Measurements from ENCODE around the gene TPT1.
A peak's percentile ranks its signal among the peaks of the same experiment; 100 is the strongest.

TPT1 gene

DNA sequence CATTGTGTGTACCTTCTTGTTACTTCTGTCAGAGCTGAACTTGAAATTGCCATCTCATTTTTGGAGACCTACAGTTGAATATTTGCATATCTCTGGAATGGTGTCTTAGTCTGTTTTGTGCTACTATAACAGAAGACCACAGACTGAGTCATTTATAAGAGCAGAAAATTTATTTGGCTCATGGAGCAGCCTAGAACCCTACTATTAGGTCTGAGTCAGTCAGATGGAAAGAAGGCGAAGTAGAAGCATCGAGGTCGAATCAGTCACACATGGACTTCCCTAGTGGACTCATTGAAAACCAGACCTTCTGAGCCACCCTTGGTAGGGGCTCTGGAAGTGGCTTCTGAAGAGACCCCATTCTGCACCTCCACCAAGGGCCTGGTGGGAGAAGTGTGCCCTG lies 33.9 kb upstream of the TPT1 start:
- DNase-seq (ENCODE audit: insufficient read length, low spot score): no peak
- FAIRE-seq: no peak

DNA sequence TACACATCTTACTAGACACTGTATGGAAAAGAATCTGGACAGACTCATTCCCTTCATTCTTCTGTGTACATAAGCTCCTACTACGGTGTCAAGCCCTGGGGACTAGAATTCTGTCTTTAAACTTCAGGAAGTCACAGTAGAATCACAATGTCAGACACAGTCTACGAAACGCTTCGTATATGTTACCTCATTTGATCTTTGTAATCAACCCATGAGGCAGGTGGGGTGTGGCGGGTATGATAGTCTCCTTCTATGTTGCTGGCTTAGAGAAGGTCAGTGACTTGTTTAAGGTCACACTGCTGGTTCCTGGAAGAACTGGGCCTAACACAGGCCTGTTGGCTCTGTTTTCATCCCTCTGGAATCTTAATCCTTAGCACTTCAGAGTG lies 32.2 kb upstream of the TPT1 start:
- TF ChIP-seq POU2F2 (IDR thresholded peaks at IDR 0.05; ENCODE audit: low read depth, low read length) (no peak), POLR2A (IDR thresholded peaks at IDR 0.05; ENCODE audit: low read depth, low read length) (no peak), POLR2AphosphoS5 (IDR thresholded peaks at IDR 0.05; ENCODE audit: low read depth, low read length) (no peak), SPI1 (IDR thresholded peaks at IDR 0.05; ENCODE audit: low read depth, low read length) (no peak), PAX5 (IDR thresholded peaks at IDR 0.05; ENCODE audit: insufficient read depth, low read length, severe bottlenecking) (no peak), TAF1 (IDR thresholded peaks at IDR 0.05; ENCODE audit: low read depth, low read length) (no peak)
- FAIRE-seq: no peak

More for the DNA sequence above, 33.9 kb upstream of the TPT1 start:
- TF ChIP-seq POU2F2 (IDR thresholded peaks at IDR 0.05; ENCODE audit: low read depth, low read length): no peak

DNA sequence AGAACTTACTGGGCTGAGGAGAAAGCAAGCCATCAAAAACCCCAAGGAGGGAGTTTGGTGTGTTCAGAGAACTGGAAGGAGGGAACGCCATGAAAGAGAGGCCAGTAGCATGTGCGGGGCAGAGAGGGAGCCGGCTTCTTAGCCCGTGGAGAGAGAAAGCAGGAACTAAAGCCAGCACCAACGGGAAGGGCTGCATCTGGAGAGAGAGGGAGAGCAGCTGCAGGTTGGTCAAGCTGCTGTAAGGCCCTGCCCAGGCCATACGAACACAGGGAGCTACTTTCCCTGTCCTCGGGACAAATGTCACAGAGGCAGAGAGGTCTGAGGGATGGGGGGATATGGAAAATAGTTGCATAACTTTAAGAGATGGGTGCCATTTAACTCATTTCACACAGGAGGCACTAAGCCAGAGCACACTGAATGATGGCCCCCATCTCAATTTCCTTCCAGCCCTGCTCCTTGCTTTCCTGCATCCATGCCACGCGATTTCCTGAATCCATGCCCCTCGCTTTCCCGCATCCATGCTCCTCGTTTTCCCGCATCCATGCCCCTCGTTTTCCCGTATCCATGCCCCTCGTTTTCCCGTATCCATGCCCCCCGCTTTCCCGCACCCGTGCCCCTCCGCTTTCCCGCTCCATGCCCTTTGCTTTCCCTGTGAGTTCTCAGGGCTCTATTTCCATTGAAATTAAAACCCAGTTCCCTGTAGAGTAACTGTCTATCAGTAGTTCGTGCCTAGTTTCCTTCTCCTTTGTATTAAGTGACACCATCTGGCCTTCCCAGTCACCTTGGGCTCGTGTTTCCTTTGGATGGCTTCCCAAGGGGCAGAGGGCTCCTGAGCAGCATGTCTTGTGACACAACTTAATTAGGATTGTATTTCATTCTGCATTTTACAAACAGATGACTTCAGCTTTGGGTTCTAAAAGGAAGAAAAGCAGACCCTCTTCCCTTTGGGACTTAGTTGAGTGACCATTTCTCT lies 31.5 kb upstream of the TPT1 start:
- TF ChIP-seq POU2F2 (IDR thresholded peaks at IDR 0.05; ENCODE audit: low read depth, low read length): no peak
- TF ChIP-seq TAF1 (IDR thresholded peaks at IDR 0.05; ENCODE audit: low read depth, low read length): no peak
- TF ChIP-seq POLR2A (IDR thresholded peaks at IDR 0.05; ENCODE audit: low read depth, low read length): no peak
- TF ChIP-seq PAX5 (IDR thresholded peaks at IDR 0.05; ENCODE audit: insufficient read depth, low read length, severe bottlenecking): no peak
- no peak for TF ChIP-seq POLR2AphosphoS5 (IDR thresholded peaks at IDR 0.05; ENCODE audit: low read depth, low read length)
- TF ChIP-seq SPI1 (IDR thresholded peaks at IDR 0.05; ENCODE audit: low read depth, low read length): no peak
- DNase-seq (ENCODE audit: insufficient read length, low spot score): no peak
- FAIRE-seq: no peak

More for the DNA sequence above, 32.2 kb upstream of the TPT1 start:
- DNase-seq (ENCODE audit: insufficient read length, low spot score): no peak

DNA sequence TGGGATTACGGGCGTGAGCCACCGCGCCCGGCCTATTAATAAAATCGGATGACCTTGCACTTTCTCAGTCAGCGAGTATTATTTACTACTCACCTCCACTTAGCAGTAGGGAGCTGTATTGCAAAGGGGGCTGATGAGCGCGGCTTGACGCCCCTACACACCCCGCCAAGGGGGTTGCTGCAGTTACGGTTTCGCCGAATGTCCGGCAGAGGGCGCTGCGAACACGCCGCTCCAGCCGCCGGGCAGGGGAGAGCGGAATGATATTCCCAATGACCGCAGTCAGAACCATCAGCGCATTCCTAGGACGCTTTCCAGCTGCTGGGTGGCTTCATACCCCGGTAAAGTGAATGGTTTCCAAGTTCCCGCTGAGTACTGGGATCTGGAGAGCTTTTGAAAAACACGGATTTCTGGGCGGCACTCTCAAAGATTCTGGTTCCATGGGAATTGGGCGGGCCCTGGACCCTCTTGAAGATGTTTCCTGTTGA lies 30.0 kb upstream of the TPT1 start:
- no peak for TF ChIP-seq SPI1 (IDR thresholded peaks at IDR 0.05; ENCODE audit: low read depth, low read length)
- no peak for TF ChIP-seq POLR2AphosphoS5 (IDR thresholded peaks at IDR 0.05; ENCODE audit: low read depth, low read length)
- TF ChIP-seq TAF1 (IDR thresholded peaks at IDR 0.05; ENCODE audit: low read depth, low read length): no peak
- TF ChIP-seq POLR2A (IDR thresholded peaks at IDR 0.05; ENCODE audit: low read depth, low read length): no peak
- TF ChIP-seq POU2F2 (IDR thresholded peaks at IDR 0.05; ENCODE audit: low read depth, low read length): no peak
- no peak for TF ChIP-seq PAX5 (IDR thresholded peaks at IDR 0.05; ENCODE audit: insufficient read depth, low read length, severe bottlenecking)
- FAIRE-seq (peak; percentile 75), DNase-seq (ENCODE audit: insufficient read length, low spot score) (peak; percentile 58)

DNA sequence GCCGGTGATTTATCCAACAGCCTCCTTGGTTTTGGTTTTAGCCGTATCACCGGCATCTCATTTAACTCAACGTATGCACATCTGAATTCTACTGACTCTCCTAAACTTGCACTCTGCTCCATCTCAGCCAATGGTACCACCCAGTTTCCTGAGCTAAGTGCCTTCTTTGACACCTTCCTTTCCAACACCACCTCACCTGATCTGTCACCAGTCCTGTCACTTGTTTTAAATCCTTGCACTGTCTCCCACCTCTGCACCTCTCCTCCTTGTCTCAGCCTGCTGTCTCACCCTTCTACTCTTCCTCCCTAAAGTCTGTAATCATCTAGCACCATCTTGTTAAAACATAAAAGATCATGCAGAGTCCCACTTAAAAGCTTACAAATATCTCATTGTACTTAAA lies 28.1 kb upstream of the TPT1 start:
- DNase-seq (ENCODE audit: insufficient read length, low spot score): no peak
- FAIRE-seq: peak; percentile 43
- TF ChIP-seq POLR2AphosphoS5 (IDR thresholded peaks at IDR 0.05; ENCODE audit: low read depth, low read length) (no peak), POLR2A (IDR thresholded peaks at IDR 0.05; ENCODE audit: low read depth, low read length) (no peak), SPI1 (IDR thresholded peaks at IDR 0.05; ENCODE audit: low read depth, low read length) (no peak), PAX5 (IDR thresholded peaks at IDR 0.05; ENCODE audit: insufficient read depth, low read length, severe bottlenecking) (no peak), TAF1 (IDR thresholded peaks at IDR 0.05; ENCODE audit: low read depth, low read length) (no peak), POU2F2 (IDR thresholded peaks at IDR 0.05; ENCODE audit: low read depth, low read length) (no peak)

DNA sequence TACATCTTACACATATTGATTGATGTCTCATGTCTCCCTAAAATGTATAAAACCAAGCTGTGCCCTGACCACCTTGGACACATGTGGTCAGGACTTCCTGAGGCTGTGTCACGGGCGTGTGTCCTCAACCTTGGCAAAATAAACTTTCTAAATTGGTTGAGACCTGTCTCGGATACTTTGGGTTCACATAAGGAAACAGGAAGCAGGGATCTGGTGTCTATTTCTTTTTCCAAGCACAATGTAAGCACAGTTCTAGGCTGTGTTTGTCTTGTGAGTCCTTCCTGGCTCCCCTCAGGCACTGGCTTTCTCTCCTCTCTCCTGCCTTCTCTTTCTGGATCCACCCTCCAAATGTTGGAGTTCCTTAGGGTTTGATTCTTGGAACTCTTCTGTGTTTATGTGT lies 27.6 kb upstream of the TPT1 start:
- no peak for FAIRE-seq
- DNase-seq (ENCODE audit: insufficient read length, low spot score): no peak
- TF ChIP-seq POLR2A (IDR thresholded peaks at IDR 0.05; ENCODE audit: low read depth, low read length): no peak
- no peak for TF ChIP-seq SPI1 (IDR thresholded peaks at IDR 0.05; ENCODE audit: low read depth, low read length)
- TF ChIP-seq TAF1 (IDR thresholded peaks at IDR 0.05; ENCODE audit: low read depth, low read length): no peak
- no peak for TF ChIP-seq POU2F2 (IDR thresholded peaks at IDR 0.05; ENCODE audit: low read depth, low read length)
- no peak for TF ChIP-seq PAX5 (IDR thresholded peaks at IDR 0.05; ENCODE audit: insufficient read depth, low read length, severe bottlenecking)
- TF ChIP-seq POLR2AphosphoS5 (IDR thresholded peaks at IDR 0.05; ENCODE audit: low read depth, low read length): no peak

DNA sequence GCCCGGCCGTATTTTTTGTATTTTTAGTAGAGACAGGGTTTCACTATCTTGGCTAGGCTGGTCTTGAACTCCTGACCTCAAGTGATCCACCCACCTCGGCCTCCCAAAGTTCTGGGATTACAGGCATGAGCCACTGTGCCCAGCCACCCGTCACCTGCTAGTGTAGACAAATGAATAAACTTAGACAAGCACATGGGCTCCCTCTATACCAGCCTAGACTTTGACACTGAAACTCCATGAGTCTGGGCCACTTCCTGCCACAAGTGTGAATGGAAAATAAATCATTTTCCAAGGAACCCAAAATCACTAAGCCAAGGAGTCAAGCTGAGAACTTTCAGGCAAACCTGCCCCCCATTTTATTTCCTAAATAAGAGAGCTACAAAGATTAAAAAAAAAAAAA lies 27.0 kb upstream of the TPT1 start:
- TF ChIP-seq POLR2A (IDR thresholded peaks at IDR 0.05; ENCODE audit: low read depth, low read length): no peak
- TF ChIP-seq SPI1 (IDR thresholded peaks at IDR 0.05; ENCODE audit: low read depth, low read length): no peak
- TF ChIP-seq PAX5 (IDR thresholded peaks at IDR 0.05; ENCODE audit: insufficient read depth, low read length, severe bottlenecking): no peak
- no peak for TF ChIP-seq POU2F2 (IDR thresholded peaks at IDR 0.05; ENCODE audit: low read depth, low read length)
- no peak for TF ChIP-seq POLR2AphosphoS5 (IDR thresholded peaks at IDR 0.05; ENCODE audit: low read depth, low read length)
- no peak for TF ChIP-seq TAF1 (IDR thresholded peaks at IDR 0.05; ENCODE audit: low read depth, low read length)
- DNase-seq (ENCODE audit: insufficient read length, low spot score): no peak
- FAIRE-seq: no peak

DNA sequence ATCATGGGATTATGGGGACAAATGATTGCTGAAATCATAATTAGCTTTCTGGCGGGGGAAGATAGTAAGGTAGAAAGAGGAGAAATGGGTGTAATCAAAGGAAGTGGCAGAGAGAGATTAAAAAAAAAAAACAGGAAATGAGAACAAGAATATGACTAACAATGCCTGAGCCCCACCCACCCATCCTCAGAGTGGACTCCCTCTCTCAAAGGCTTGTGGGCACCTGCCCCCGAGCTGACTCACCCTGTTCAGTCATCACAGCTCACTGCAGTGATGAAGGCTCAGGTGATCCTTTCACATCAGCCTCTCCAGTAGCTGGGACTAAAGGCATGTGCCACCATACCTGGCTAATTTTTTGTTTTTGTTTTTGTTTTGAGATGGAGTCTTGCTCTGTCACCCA lies 26.4 kb upstream of the TPT1 start:
- FAIRE-seq: peak; percentile 85
- no peak for TF ChIP-seq POU2F2 (IDR thresholded peaks at IDR 0.05; ENCODE audit: low read depth, low read length)
- TF ChIP-seq SPI1 (IDR thresholded peaks at IDR 0.05; ENCODE audit: low read depth, low read length): peak; percentile 96
- no peak for TF ChIP-seq POLR2AphosphoS5 (IDR thresholded peaks at IDR 0.05; ENCODE audit: low read depth, low read length)
- TF ChIP-seq TAF1 (IDR thresholded peaks at IDR 0.05; ENCODE audit: low read depth, low read length): no peak
- TF ChIP-seq PAX5 (IDR thresholded peaks at IDR 0.05; ENCODE audit: insufficient read depth, low read length, severe bottlenecking): no peak
- TF ChIP-seq POLR2A (IDR thresholded peaks at IDR 0.05; ENCODE audit: low read depth, low read length): no peak

DNA sequence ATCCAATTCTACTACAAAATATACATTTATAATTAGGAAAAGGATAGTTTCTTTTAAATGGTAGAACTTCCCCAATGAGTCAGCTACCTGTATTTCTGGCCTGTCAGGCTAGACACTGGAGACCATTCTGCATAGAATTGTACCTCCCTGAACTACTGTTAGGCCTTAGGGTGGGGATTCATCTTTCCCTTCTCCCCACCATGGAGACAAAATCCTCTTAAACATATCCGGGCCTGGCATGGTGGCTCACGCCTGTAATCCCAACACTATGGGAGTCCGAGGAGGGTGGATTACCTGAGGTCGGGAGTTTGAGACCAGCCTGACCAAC lies 24.5 kb upstream of the TPT1 start:
- no peak for TF ChIP-seq PAX5 (IDR thresholded peaks at IDR 0.05; ENCODE audit: insufficient read depth, low read length, severe bottlenecking)
- no peak for TF ChIP-seq POU2F2 (IDR thresholded peaks at IDR 0.05; ENCODE audit: low read depth, low read length)
- TF ChIP-seq SPI1 (IDR thresholded peaks at IDR 0.05; ENCODE audit: low read depth, low read length): no peak
- FAIRE-seq (no peak), DNase-seq (ENCODE audit: insufficient read length, low spot score) (no peak)

More for the DNA sequence above, 26.4 kb upstream of the TPT1 start:
- peak; percentile 75 for DNase-seq (ENCODE audit: insufficient read length, low spot score)
